ENCODE results near the gene CALN1. TPM values are rescaled to one million over a fixed set of nuclear protein-coding genes. Genes with fewer than 3 reads are reported as not detected.

The CALN1 gene
- total RNA-seq, 1 experiment from 2014 or later: 0.05 TPM

DNA sequence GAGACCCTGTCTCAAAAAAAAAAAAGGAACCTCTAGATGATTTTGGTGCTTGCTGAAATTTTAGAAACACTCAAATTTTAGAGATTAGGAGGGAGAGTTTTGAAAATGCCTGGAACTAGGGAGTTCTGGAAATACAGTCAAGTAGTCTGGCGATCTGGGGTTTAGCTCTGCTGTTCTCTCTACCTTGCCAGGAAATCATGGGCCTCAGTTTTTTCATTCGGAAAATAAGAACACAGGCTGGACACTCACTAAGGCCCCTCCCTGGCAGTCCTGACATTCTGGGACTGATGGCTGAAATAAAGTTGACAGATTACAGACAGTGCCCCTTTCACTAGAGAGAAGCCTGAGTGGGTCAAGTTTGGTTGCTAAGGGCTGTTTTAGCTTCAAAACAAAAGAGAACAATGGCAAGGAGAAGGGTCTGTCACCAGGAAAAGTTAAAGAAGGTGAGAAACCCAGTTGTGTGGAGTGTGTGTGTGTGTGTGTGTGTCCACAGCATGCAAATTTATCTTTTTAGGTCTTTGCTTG lies 25.0 kb upstream of the CALN1 start:
- TF ChIP-seq, protein P1, sequence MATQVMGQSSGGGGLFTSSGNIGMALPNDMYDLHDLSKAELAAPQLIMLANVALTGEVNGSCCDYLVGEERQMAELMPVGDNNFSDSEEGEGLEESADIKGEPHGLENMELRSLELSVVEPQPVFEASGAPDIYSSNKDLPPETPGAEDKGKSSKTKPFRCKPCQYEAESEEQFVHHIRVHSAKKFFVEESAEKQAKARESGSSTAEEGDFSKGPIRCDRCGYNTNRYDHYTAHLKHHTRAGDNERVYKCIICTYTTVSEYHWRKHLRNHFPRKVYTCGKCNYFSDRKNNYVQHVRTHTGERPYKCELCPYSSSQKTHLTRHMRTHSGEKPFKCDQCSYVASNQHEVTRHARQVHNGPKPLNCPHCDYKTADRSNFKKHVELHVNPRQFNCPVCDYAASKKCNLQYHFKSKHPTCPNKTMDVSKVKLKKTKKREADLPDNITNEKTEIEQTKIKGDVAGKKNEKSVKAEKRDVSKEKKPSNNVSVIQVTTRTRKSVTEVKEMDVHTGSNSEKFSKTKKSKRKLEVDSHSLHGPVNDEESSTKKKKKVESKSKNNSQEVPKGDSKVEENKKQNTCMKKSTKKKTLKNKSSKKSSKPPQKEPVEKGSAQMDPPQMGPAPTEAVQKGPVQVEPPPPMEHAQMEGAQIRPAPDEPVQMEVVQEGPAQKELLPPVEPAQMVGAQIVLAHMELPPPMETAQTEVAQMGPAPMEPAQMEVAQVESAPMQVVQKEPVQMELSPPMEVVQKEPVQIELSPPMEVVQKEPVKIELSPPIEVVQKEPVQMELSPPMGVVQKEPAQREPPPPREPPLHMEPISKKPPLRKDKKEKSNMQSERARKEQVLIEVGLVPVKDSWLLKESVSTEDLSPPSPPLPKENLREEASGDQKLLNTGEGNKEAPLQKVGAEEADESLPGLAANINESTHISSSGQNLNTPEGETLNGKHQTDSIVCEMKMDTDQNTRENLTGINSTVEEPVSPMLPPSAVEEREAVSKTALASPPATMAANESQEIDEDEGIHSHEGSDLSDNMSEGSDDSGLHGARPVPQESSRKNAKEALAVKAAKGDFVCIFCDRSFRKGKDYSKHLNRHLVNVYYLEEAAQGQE (IDR thresholded peaks at IDR 0.05; ENCODE audit: insufficient read depth in 1 of 2, low read depth in 2 of 2, low read length in 1 of 2): no peak
- no peak for TF ChIP-seq POLR2AphosphoS5 (IDR thresholded peaks at IDR 0.05; ENCODE audit: low read depth, low read length)
- TF ChIP-seq TCF7L2 (IDR thresholded peaks at IDR 0.05; ENCODE audit: low read depth, low read length): no peak
- no peak for TF ChIP-seq SIN3A (IDR thresholded peaks at IDR 0.05; ENCODE audit: borderline replicate concordance, insufficient read depth, low read depth, low read length)
- TF ChIP-seq, protein P2, sequence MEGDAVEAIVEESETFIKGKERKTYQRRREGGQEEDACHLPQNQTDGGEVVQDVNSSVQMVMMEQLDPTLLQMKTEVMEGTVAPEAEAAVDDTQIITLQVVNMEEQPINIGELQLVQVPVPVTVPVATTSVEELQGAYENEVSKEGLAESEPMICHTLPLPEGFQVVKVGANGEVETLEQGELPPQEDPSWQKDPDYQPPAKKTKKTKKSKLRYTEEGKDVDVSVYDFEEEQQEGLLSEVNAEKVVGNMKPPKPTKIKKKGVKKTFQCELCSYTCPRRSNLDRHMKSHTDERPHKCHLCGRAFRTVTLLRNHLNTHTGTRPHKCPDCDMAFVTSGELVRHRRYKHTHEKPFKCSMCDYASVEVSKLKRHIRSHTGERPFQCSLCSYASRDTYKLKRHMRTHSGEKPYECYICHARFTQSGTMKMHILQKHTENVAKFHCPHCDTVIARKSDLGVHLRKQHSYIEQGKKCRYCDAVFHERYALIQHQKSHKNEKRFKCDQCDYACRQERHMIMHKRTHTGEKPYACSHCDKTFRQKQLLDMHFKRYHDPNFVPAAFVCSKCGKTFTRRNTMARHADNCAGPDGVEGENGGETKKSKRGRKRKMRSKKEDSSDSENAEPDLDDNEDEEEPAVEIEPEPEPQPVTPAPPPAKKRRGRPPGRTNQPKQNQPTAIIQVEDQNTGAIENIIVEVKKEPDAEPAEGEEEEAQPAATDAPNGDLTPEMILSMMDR (IDR thresholded peaks at IDR 0.05): no peak
- no peak for DNase-seq (ENCODE audit: low read depth, low spot score)
- CTCF ChIA-PET: no interaction called here

DNA sequence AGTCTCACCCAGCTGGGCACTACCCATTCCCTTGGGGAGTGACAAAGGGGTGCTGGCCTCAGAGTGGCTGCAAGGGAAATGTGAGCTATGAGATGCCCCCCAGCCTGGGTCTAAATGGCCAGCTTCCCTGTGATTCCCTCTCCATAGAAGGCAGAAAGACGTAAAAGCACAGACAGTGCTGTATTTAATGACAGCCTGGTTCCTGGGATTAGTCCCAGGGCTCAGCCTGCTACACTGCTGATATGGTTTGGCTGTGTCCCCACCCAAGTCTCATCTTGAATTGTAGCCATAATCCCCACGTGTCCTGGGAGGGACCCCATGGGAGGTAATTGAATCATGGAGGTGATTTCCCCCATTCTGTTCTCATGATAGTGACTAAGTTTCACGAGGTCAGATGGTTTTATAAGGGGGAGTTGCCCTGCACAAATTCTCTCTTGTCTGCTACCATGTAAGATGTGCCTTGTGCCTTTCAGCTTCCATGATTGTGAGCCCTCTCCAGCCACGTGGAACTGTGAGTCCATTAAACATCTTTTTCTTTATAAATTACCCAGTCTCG lies 23.9 kb upstream of the CALN1 start:
- TF ChIP-seq SIN3A (IDR thresholded peaks at IDR 0.05; ENCODE audit: borderline replicate concordance, insufficient read depth, low read depth, low read length) (no peak), TCF7L2 (IDR thresholded peaks at IDR 0.05; ENCODE audit: low read depth, low read length) (no peak), POLR2AphosphoS5 (IDR thresholded peaks at IDR 0.05; ENCODE audit: low read depth, low read length) (no peak)
- TF ChIP-seq, protein P1 (IDR thresholded peaks at IDR 0.05; ENCODE audit: insufficient read depth in 1 of 2, low read depth in 2 of 2, low read length in 1 of 2): no peak
- TF ChIP-seq, protein P2 (IDR thresholded peaks at IDR 0.05): no peak
- ATAC-seq (no peak), DNase-seq (ENCODE audit: low read depth, low spot score) (no peak)
- intact Hi-C loops (cut with micrococcal nuclease; ENCODE audit: unreplicated experiment) (no loop called here), in situ Hi-C loops (cut with HindIII; ENCODE audit: low pct_unique_long_range_greater_than_20kb, low sequenced_read_pairs) (no loop called here)
- ChIA-PET POLR2A (no interaction called here), CTCF (no interaction called here)
- Histone ChIP-seq H3K9me3 (ENCODE audit: control insufficient read depth, insufficient read depth, low read depth, low read length) (no peaks in the 10 kb centered on the region), H3K27me3 (ENCODE audit: control insufficient read depth, insufficient read depth, low read length) (no peaks in the 10 kb centered on the region), H3K36me3 (ENCODE audit: control insufficient read depth, insufficient read depth, low read length) (no peaks in the 10 kb centered on the region), H3K4me3 (ENCODE audit: low read depth in 2 of 2, low read length in 2 of 2) (no peak overlapping the region), H3K27ac (ENCODE audit: low read length) (no peak overlapping the region), H3K4me1 (ENCODE audit: control insufficient read depth, insufficient read depth, low read length) (no peaks in the 10 kb centered on the region)
- no TSS peak for BruUV-seq (replicated peaks)

More for the DNA sequence above, 25.0 kb upstream of the CALN1 start:
- no peak for ATAC-seq
- H3K9me3 ChIP-seq (ENCODE audit: control insufficient read depth, insufficient read depth, low read depth, low read length): no peaks in the 10 kb centered on the region
- H3K4me3 ChIP-seq (ENCODE audit: low read depth in 2 of 2, low read length in 2 of 2): no peak overlapping the region
- in situ Hi-C loops (cut with HindIII; ENCODE audit: low pct_unique_long_range_greater_than_20kb, low sequenced_read_pairs): no loop called here
- no peaks in the 10 kb centered on the region for H3K36me3 ChIP-seq (ENCODE audit: control insufficient read depth, insufficient read depth, low read length)
- intact Hi-C loops (cut with micrococcal nuclease; ENCODE audit: unreplicated experiment): no loop called here
- POLR2A ChIA-PET: no interaction called here
- H3K27ac ChIP-seq (ENCODE audit: low read length): no peak overlapping the region
- H3K4me1 ChIP-seq (ENCODE audit: control insufficient read depth, insufficient read depth, low read length): no peaks in the 10 kb centered on the region
- no peaks in the 10 kb centered on the region for H3K27me3 ChIP-seq (ENCODE audit: control insufficient read depth, insufficient read depth, low read length)
- no TSS peak for BruUV-seq (replicated peaks)

All from Panc1 (cell line).